Measurements from ENCODE around the gene ASB3.

GRCh38 chr2:53632714-53633113 lies 154.0 kb downstream of the ASB3 start:
- TF ChIP-seq CTCF (optimal IDR thresholded peaks at IDR 0.05 in 1 of 3, IDR thresholded peaks at IDR 0.05 in 1 of 3, conservative IDR thresholded peaks at IDR 0.05 in 1 of 3; ENCODE audit: extremely low read depth in 1 of 3, insufficient read depth in 2 of 3, low read length in 3 of 3) (no peak), EZH2 (IDR thresholded peaks at IDR 0.05; ENCODE audit: low read length) (no peak)

Data from keratinocyte (primary cell).